GM21515 (cell line): ENCODE data around the gene TOM1L2.

Source experiments
- ATAC-seq: cut with Tn5 transposase; IDR thresholded peaks from one replicate; pipeline ENCODE4 v1.9.1; 2021; ENCODE audit not compliant: unreplicated experiment

TOM1L2 gene

GRCh38 chr17:17877529-17878358, 94.5 kb downstream of the TOM1L2 start:
- no peak for ATAC-seq

- no peak for ATAC-seq
Observed at GRCh38 chr17:17876959-17877528, 95.2 kb downstream of the TOM1L2 start.

- no peak for ATAC-seq
Observed at GRCh38 chr17:17874478-17874877, 97.7 kb downstream of the TOM1L2 start.

- ATAC-seq, result no peak
Observed at GRCh38 chr17:17873450-17873991, 98.7 kb downstream of the TOM1L2 start.

GRCh38 chr17:17872547-17873345, 99.5 kb downstream of the TOM1L2 start:
- no peak for ATAC-seq

GRCh38 chr17:17871913-17872312, 100.3 kb downstream of the TOM1L2 start:
- no peak for ATAC-seq

- ATAC-seq, result no peak
Observed at GRCh38 chr17:17870247-17870646, 102.0 kb downstream of the TOM1L2 start.

- ATAC-seq, result no peak
Observed at GRCh38 chr17:17868641-17869522, 103.3 kb downstream of the TOM1L2 start.

GRCh38 chr17:17866897-17867296, 105.3 kb downstream of the TOM1L2 start:
- ATAC-seq, result no peak

GRCh38 chr17:17866425-17866824, 105.8 kb downstream of the TOM1L2 start:
- no peak for ATAC-seq

- ATAC-seq, result no peak
Observed at GRCh38 chr17:17865035-17865434, 107.2 kb downstream of the TOM1L2 start.

GRCh38 chr17:17860766-17861107, 111.5 kb downstream of the TOM1L2 start:
- ATAC-seq, result no peak

GRCh38 chr17:17859909-17860765, 112.1 kb downstream of the TOM1L2 start:
- ATAC-seq, result no peak

GRCh38 chr17:17857496-17857895, 114.7 kb downstream of the TOM1L2 start:
- no peak for ATAC-seq

- no peak for ATAC-seq
Observed at GRCh38 chr17:17856386-17856785, 115.8 kb downstream of the TOM1L2 start.

- no peak for ATAC-seq
Observed at GRCh38 chr17:17855976-17856375, 116.2 kb downstream of the TOM1L2 start.

- no peak for ATAC-seq
Observed at GRCh38 chr17:17853811-17854447, 118.3 kb downstream of the TOM1L2 start.

GRCh38 chr17:17852930-17853329, 119.3 kb downstream of the TOM1L2 start:
- ATAC-seq, result no peak
